Natural killer cell treated with Interleukin-12 subunit alpha and Interleukin-12 subunit beta and Interleukin-15 and Interleukin-18, amount 100 ng/mL, for 72 hours (primary cell): Measurements from ENCODE around the gene STC2. TPM values are rescaled to one million over a fixed set of nuclear protein-coding genes. Genes with fewer than 3 reads are reported as not detected.
A peak's percentile ranks its signal among the peaks of the same experiment; 100 is the strongest.
"Not testable (repeated sequence)": the region's sequence is repeated elsewhere in the genome, so short reads cannot be mapped to it uniquely, and the experiment has no call there.

Experiments used
- ATAC-seq, 2 donors: fragments of 150-1000 bp; cut with Tn5 transposase in 1 of 2; sonication (Bioruptor Pico), chemical (Tn5 transposase) in 1 of 2; 2 replicates each; pipeline ENCODE4 v1.10.0; 2021
- DNase-seq: peaks from one replicate; pipeline ENCODE4 v3.0.0; 2022; ENCODE audit warnings: low spot score
- H3K27ac Mint-ChIP-seq, 2 donors: 1 replicate in 1 of 2; 2 replicates in 1 of 2; pipeline ENCODE4 v1.8.0; 2022; ENCODE audit warnings: mixed read lengths in 2 of 2, mild to moderate bottlenecking in 1 of 2, moderate library complexity in 1 of 2
- H3K27me3 Mint-ChIP-seq, 2 donors: 1 replicate in 1 of 2; 2 replicates in 1 of 2; pipeline ENCODE4 v1.8.0; 2022; ENCODE audit warnings: mixed read lengths in 2 of 2
- H3K36me3 Mint-ChIP-seq: one replicate; pipeline ENCODE4 v1.8.0; 2022; ENCODE audit warnings: mixed read lengths
- H3K4me1 Mint-ChIP-seq, 2 donors: 1 replicate in 1 of 2; 2 replicates in 1 of 2; pipeline ENCODE4 v1.8.0; 2022; ENCODE audit warnings: low read depth in 2 of 2, mixed read lengths in 2 of 2, mild to moderate bottlenecking in 1 of 2
- H3K4me3 Mint-ChIP-seq: one replicate; pipeline ENCODE4 v1.8.0; 2022; ENCODE audit warnings: mixed read lengths
- H3K9me3 Mint-ChIP-seq: 2 replicates; pipeline ENCODE4 v1.8.0; 2022; ENCODE audit warnings: mixed read lengths
- total RNA-seq, 2 donors: library from RNA; stranded (reverse); gene quantifications; one replicate each; pipeline ENCODE4 v1.2.3, GENCODE V29; 2022

STC2 gene
- total RNA-seq, 2 donors from 2014 or later: 0.59 to 0.78 TPM

GRCh38 chr5:173289372-173289771 is 38.8 kb downstream of the STC2 start:
- H3K27me3 Mint-ChIP-seq: peaks cover 54 to 73% of the 10 kb centered on the region in 2 donors
- no peak overlapping the region for H3K4me3 Mint-ChIP-seq
- no peak for DNase-seq
- peaks cover 9% of the 10 kb centered on the region for H3K36me3 Mint-ChIP-seq
- no peak for ATAC-seq
- H3K4me1 Mint-ChIP-seq: peaks cover 11 to 13% of the 10 kb centered on the region in 2 donors
- H3K27ac Mint-ChIP-seq: no peak overlapping the region
- H3K9me3 Mint-ChIP-seq: peaks cover 3% of the 10 kb centered on the region

- Mint-ChIP-seq H3K36me3 (peaks cover 9% of the 10 kb centered on the region), H3K4me1 (peaks cover 8 to 11% of the 10 kb centered on the region in 2 donors), H3K9me3 (peaks cover 3% of the 10 kb centered on the region), H3K27me3 (peaks cover 53 to 70% of the 10 kb centered on the region in 2 donors), H3K27ac (no peak overlapping the region), H3K4me3 (no peak overlapping the region)
- no peak for ATAC-seq
- DNase-seq: no peak
These were observed 39.6 kb downstream of the STC2 start for GRCh38 chr5:173288632-173289031.

GRCh38 chr5:173287086-173287485 is 41.1 kb downstream of the STC2 start:
- peaks cover 9% of the 10 kb centered on the region for H3K36me3 Mint-ChIP-seq
- ATAC-seq (no peak), DNase-seq (no peak)
- H3K27me3 Mint-ChIP-seq: peaks cover 58 to 81% of the 10 kb centered on the region in 2 donors
- H3K4me1 Mint-ChIP-seq: peaks cover 11% of the 10 kb centered on the region in 2 donors
- peaks cover 3% of the 10 kb centered on the region for H3K9me3 Mint-ChIP-seq
- H3K4me3 Mint-ChIP-seq: no peak overlapping the region
- H3K27ac Mint-ChIP-seq: no peak overlapping the region

GRCh38 chr5:173284343-173284958 is 43.8 kb downstream of the STC2 start:
- not testable (repeated sequence) for H3K9me3 Mint-ChIP-seq, H3K4me3 Mint-ChIP-seq, H3K36me3 Mint-ChIP-seq, ATAC-seq, DNase-seq, H3K27ac Mint-ChIP-seq
- H3K4me1 Mint-ChIP-seq: peaks cover 11% of the 10 kb centered on the region in 2 donors
- peaks cover 52 to 62% of the 10 kb centered on the region in 2 donors for H3K27me3 Mint-ChIP-seq

- Mint-ChIP-seq H3K4me1 (peaks cover 11% of the 10 kb centered on the region in 2 donors), H3K9me3 (peaks cover 3% of the 10 kb centered on the region), H3K27ac (no peak overlapping the region), H3K4me3 (no peak overlapping the region), H3K27me3 (peaks cover 51 to 61% of the 10 kb centered on the region in 2 donors), H3K36me3 (peaks cover 9% of the 10 kb centered on the region)
- peak; percentile 71 for DNase-seq
- peak; percentile 86 to 91 for ATAC-seq
These were observed 44.6 kb downstream of the STC2 start for GRCh38 chr5:173283318-173284288.

- no peak overlapping the region for H3K27ac Mint-ChIP-seq
- ATAC-seq: no peak
- no peak for DNase-seq
- peaks cover 46 to 57% of the 10 kb centered on the region in 2 donors for H3K27me3 Mint-ChIP-seq
- peaks cover 9% of the 10 kb centered on the region for H3K36me3 Mint-ChIP-seq
- H3K4me1 Mint-ChIP-seq: peaks cover 11% of the 10 kb centered on the region in 2 donors
- no peak overlapping the region for H3K4me3 Mint-ChIP-seq
- peaks cover 3% of the 10 kb centered on the region for H3K9me3 Mint-ChIP-seq
These were observed 45.3 kb downstream of the STC2 start for GRCh38 chr5:173282916-173283315.

- peaks cover 3% of the 10 kb centered on the region for H3K9me3 Mint-ChIP-seq
- H3K27ac Mint-ChIP-seq: no peak overlapping the region
- peaks cover 11% of the 10 kb centered on the region in 2 donors for H3K4me1 Mint-ChIP-seq
- peaks cover 9% of the 10 kb centered on the region for H3K36me3 Mint-ChIP-seq
- H3K4me3 Mint-ChIP-seq: no peak overlapping the region
- peaks cover 43 to 53% of the 10 kb centered on the region in 2 donors for H3K27me3 Mint-ChIP-seq
- DNase-seq: no peak
- ATAC-seq: no peak
These were observed 46.3 kb downstream of the STC2 start for GRCh38 chr5:173281910-173282309.

GRCh38 chr5:173279166-173279565 is 49.0 kb downstream of the STC2 start:
- Mint-ChIP-seq H3K36me3 (no peaks in the 10 kb centered on the region), H3K9me3 (no peaks in the 10 kb centered on the region), H3K27ac (no peak overlapping the region), H3K4me1 (peaks cover 2 to 5% of the 10 kb centered on the region in 2 donors), H3K27me3 (peaks cover 39 to 53% of the 10 kb centered on the region in 2 donors), H3K4me3 (no peak overlapping the region)
- DNase-seq (no peak), ATAC-seq (no peak)

- no peak for DNase-seq
- no peaks in the 10 kb centered on the region for H3K9me3 Mint-ChIP-seq
- no peaks in the 10 kb centered on the region for H3K36me3 Mint-ChIP-seq
- no peak overlapping the region for H3K4me3 Mint-ChIP-seq
- H3K27ac Mint-ChIP-seq: no peak overlapping the region
- peaks cover 38 to 50% of the 10 kb centered on the region in 2 donors for H3K27me3 Mint-ChIP-seq
- H3K4me1 Mint-ChIP-seq: peaks cover 0 to 4% of the 10 kb centered on the region in 2 donors
- no peak for ATAC-seq
These were observed 49.6 kb downstream of the STC2 start for GRCh38 chr5:173278641-173279040.

- Mint-ChIP-seq H3K27me3 (peaks cover 37 to 46% of the 10 kb centered on the region in 2 donors), H3K27ac (no peak overlapping the region), H3K9me3 (no peaks in the 10 kb centered on the region), H3K4me3 (no peak overlapping the region), H3K36me3 (no peaks in the 10 kb centered on the region), H3K4me1 (peaks cover 0 to 2% of the 10 kb centered on the region in 2 donors)
- ATAC-seq (no peak), DNase-seq (no peak)
These were observed 50.0 kb downstream of the STC2 start for GRCh38 chr5:173278172-173278571.

GRCh38 chr5:173274771-173275170 is 53.4 kb downstream of the STC2 start:
- peaks cover 27 to 41% of the 10 kb centered on the region in 2 donors for H3K27me3 Mint-ChIP-seq
- no peak overlapping the region for H3K4me3 Mint-ChIP-seq
- no peaks in the 10 kb centered on the region for H3K9me3 Mint-ChIP-seq
- H3K4me1 Mint-ChIP-seq: no peaks in the 10 kb centered on the region
- ATAC-seq (no peak), DNase-seq (no peak)
- no peak overlapping the region for H3K27ac Mint-ChIP-seq
- H3K36me3 Mint-ChIP-seq: no peaks in the 10 kb centered on the region

- no peaks in the 10 kb centered on the region for H3K9me3 Mint-ChIP-seq
- H3K36me3 Mint-ChIP-seq: no peaks in the 10 kb centered on the region
- no peaks in the 10 kb centered on the region for H3K4me1 Mint-ChIP-seq
- ATAC-seq (no peak), DNase-seq (no peak)
- no peak overlapping the region for H3K4me3 Mint-ChIP-seq
- no peak overlapping the region for H3K27ac Mint-ChIP-seq
- H3K27me3 Mint-ChIP-seq: peaks cover 22 to 47% of the 10 kb centered on the region in 2 donors
These were observed 56.8 kb downstream of the STC2 start for GRCh38 chr5:173271419-173271818.

- no peak overlapping the region for H3K4me3 Mint-ChIP-seq
- peak in 1 of 2 donors; percentile 17 for ATAC-seq
- no peak overlapping the region for H3K27ac Mint-ChIP-seq
- H3K9me3 Mint-ChIP-seq: no peaks in the 10 kb centered on the region
- peaks cover 15 to 37% of the 10 kb centered on the region in 2 donors for H3K27me3 Mint-ChIP-seq
- H3K4me1 Mint-ChIP-seq: no peaks in the 10 kb centered on the region
- H3K36me3 Mint-ChIP-seq: no peaks in the 10 kb centered on the region
- DNase-seq: no peak
These were observed 59.3 kb downstream of the STC2 start for GRCh38 chr5:173268750-173269432.
